ENCODE data around the gene SLC18A3.

The SLC18A3 gene

DNA sequence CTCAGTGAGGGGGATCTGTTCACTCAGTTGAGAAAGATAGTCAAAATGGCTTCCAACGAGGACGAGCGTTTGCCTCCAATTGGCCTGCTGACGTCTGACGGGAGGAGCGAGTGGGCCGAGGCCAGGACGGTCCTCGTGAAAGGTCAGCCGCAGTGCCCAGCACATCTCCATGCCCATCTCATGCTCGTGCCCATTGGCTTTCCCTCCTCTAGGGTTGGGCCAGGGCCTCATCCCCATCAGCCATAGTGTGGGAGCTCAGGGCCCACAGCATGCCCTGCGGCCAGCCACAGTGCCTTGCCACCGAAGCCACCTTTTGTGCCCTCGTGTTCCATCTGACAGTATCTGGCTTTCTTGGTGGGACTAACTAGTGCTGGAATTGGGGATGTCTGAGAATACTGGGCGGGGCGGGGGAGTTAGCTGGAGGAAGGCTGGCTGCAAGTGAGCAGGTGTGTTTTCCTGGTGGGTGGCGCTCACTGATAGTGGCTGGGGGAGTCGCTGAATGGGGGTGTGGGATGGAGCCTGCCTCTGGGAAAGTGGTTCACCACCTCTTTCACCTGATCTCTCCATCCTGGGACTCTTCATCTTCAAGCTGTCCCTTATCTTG is 17.6 kb downstream of the SLC18A3 start:
- no peak for DNase-seq (ENCODE audit: low spot score)

DNA sequence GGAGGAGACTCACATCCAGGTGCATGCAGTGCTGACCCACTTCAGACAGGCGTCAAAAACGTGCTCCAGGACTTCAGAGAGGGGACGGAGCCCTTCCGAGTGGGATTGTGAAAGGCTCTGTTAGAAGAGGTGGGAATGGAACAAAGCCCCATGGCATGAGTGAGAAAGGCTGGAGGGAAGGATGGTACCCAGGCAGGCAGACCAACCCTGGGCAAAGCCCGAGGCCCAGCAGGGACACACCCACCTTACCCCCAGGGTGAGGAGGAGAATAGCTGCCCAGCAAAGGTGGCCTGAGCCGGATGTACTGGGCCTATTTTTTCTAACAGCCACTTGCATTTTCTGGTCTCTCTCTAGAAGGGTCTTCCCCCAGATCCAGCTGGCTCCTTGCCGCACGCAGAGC is 18.5 kb downstream of the SLC18A3 start:
- no peak for DNase-seq (ENCODE audit: low spot score)

DNA sequence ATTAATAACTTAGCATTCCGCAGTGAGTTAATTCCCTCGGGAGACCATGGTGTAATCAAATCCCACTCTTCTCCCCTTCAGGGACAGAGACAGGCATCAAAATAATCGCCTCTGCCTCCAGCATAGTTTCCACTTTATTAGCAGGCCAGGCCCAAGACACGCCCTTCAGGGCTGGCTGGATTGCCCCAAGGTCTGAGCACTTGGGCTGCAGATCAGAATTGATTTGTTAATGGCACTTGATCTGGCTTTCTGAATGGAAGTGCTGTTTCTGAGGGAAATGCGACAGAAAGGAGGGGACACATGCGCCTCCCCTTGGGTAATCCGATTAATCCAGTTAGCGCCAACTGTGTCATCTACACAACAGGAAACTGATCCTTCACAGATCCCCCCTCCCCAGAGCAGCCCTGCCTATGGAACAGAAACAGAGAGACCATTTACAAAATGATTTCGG is 19.3 kb downstream of the SLC18A3 start:
- no peak for DNase-seq (ENCODE audit: low spot score)

DNA sequence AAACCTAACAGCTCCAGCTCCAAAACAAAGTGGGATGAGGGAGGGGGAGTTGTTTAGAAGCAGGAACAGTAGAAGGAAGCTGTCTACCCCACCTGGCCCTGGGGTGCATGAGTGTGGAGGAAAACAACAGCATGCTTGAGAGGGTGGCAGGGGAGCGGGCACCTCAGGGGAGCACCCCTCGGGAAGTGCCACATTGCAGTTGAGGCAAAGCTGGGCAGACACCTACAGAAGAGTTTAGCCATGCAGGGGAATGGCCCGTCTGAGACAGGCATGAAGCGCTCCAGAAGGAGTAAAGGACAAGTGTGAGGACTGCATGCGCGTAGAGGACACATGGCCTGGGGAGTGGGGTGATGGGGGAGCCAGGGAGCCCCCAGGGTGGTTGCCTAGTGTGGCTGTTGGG is 21.9 kb downstream of the SLC18A3 start:
- DNase-seq (ENCODE audit: low spot score) = no peak

DNA sequence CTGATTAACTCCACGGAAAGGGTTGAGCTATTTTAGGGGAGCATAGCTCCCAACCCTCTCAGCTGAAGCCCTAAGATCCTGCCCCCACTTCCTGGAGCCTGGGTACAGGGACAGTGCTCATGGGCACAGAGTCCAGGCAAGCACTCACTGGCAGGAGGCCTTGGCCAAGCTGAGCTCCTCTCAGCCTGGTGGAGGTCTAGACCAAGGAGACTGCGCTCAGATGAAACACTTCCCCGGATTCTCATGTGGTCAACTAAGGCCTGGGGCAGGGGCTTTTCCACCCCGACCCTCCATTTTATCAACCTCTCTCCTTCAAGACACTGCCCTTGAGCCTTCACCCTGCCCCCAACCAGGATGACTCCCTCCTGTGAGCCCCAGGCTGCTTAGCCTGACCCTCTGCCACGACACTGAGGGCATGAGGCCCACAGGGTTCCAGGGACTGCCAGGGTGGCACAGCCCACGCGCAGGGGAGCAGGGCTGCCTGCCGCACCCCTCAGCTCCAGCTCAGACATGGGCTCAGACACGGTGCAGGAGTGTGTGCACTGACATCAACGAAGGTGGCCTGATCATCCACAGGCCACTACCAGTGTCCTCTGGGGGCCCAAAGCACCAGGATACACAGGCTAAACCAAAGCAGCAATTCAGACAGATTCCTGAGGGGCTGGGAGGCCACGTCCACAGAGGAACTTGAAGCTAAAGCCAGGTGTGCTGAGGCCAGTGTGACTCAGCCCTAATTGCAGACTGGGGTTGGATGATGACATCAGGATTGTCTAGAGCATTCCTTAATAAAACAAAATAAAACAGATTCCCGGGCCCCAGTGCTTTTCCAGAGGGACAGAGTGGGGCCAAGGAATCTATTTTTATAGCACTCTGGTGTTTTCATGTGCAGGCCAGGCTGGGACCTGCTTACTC is 22.6 kb downstream of the SLC18A3 start:
- DNase-seq (ENCODE audit: low spot score) = no peak

DNA sequence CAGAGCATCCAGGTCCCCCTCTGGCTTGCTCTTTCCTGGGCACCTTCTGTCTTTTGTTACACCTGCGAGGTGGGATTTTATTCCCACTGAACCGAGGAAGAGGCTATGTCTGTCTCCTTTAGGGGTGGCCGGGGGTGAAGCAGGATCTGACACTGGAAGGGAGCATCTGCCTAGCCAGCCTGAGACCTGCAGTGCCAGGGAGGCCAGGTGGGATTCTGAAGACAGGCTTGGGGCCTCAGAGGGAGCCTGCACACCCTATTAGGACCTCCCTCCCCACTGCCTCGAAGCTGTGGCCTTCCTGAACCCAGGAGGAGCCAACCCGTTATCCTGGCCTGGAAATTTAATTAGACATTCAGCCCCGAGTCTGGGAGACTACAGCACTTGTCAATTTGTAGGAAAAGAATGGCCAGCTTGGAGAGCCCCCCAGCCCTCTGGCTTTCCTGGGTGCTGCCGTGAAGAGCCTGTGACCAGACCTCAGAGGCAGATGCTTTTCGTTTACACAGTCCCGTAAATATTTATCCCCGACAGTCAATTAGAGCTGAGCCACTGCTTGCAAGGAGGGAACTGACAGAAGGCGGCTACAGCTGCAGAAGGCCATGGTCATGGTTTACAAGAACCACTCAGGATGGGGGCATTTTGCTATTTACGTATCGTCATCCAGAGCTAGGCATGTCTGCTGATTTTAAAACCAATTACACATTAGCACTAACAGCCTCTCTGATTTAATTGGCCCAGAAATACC is 23.4 kb downstream of the SLC18A3 start:
- no peak for DNase-seq (ENCODE audit: low spot score)

DNA sequence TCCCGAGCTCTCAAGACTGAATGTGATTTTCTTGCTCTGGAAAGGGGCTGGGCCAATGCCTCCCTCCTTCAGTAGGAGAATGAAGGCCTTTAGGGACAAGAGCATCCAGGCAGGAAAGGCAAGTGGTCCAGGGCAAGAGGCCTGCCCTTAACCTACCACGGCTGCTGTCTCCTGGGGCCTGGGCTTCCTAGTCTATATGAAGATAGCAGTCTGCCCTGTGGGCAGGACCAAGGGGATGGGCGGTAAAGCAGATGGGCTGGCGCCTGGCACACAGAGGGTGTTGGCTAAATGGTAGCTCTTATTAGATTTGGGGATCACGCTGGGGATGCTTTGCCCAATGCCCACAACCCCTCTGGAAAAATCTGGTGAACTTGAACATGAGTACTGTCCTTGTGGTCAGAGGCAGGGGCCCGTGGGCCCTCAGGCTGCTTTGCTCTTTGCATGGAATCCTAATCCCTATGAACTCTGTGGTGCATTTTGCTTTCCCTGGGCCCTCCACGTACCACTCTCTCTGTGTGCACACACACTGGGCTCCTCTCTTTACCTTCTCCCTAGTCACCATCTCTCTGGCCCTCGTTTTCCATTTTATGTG is 24.1 kb downstream of the SLC18A3 start:
- no peak for DNase-seq (ENCODE audit: low spot score)

DNA sequence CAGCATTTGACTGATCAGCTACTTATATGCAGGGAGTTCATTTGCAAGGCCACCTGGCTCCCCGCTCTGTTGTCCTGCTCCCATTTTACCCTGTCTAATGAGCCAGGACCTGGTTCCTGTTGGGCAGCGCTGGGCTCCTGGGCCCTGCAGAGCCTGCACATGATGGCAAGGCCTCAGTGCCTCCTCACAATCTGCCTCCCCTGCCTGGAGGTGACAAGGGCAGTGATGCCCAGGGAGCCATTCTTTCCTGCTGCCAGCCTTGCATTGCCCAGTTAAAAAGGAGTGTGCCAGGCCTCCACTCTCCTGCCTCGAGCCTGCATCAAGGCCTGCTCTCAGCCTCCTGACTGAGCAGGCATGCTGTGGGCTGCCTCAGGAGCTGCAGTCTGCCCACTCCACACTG is 32.2 kb downstream of the SLC18A3 start:
- DNase-seq (ENCODE audit: low spot score) = no peak

DNA sequence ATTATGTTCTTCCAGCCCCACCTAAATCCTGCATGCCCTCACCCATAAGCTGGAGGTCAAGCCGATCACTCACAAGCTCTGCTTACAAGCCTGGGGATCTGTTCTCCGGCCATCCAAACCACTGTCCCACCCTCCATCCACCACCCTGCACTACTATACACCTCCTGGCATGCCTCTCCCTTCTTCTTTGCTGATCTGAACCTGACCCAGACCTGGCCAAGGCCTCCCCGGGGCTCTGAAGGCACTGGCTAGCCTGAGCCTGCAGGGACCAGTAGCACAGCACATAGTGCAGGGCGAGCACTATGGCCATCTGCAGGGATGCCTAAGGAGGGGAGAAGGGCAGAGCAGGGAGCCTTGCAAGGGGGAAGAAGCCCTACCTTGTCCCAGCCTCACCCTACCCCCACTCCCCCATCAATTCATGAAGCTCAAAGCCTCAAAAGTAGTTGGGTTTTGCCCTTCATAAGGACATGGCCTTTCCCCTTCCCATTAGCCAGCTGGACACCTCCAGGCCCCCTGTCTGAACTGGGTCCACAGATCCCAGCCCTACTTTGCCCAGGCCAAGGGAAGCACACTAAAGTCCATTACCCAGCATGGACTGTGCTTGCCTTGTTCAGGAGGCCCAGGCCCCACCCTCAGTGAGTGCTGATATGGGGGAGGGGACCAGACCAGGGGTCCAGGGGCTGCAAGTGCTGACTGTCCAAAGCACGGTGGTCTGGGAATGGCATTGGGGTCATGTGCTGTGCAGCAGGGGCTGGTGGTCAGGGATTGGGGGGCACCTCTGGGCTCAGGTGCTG is 33.3 kb downstream of the SLC18A3 start:
- DNase-seq (ENCODE audit: low spot score) = no peak

DNA sequence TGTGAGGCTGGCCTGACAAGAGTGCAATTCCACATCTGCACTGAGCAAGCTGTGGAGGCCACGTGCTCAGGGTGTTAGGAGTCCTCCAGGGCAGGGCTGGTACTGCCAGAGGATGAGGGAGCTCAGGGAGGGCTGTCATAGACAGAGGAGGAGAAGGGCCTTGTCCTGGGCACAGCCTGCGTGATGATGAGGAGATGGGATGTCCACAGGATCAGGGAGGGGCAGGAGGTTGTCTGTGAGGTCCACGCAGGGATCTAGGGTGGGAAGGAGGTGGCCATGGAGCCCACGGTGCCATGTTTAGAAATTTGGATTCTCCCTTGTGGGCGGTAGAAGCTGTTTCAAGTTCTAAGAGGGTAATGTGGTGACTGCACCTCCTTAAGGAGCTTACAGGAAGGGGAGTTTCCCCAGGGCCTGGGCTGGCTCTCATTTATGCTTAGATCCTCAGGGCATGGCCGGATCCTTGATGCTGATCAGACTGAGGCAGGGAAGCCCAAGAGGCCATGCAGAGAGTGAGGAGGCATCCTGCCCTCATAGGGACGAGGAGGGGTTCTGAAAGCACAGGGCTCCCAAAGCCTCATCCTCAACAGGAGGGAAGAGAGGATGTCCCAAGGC is 34.0 kb downstream of the SLC18A3 start:
- DNase-seq (ENCODE audit: low spot score) = no peak

DNA sequence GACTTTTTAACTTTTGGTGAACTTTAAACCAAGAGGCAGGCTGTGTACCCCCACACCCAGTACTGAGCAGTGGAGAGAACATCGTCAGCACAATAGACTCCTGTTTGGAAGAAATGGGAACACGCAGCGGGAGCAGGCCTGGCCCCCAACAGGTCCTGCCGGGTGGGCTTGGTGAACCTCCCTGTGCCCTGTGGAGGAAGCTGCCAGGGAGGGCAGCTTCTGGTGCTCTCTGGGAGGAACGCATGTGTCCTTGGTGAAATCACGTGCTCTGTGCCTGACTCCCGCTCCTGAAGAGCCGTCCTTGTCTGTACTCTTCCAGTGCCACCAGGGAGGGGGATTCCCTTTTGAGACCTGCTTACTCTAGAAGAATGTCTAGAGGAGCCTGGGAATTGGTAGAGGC is 35.3 kb downstream of the SLC18A3 start:
- DNase-seq (ENCODE audit: low spot score) = peak; percentile 19

DNA sequence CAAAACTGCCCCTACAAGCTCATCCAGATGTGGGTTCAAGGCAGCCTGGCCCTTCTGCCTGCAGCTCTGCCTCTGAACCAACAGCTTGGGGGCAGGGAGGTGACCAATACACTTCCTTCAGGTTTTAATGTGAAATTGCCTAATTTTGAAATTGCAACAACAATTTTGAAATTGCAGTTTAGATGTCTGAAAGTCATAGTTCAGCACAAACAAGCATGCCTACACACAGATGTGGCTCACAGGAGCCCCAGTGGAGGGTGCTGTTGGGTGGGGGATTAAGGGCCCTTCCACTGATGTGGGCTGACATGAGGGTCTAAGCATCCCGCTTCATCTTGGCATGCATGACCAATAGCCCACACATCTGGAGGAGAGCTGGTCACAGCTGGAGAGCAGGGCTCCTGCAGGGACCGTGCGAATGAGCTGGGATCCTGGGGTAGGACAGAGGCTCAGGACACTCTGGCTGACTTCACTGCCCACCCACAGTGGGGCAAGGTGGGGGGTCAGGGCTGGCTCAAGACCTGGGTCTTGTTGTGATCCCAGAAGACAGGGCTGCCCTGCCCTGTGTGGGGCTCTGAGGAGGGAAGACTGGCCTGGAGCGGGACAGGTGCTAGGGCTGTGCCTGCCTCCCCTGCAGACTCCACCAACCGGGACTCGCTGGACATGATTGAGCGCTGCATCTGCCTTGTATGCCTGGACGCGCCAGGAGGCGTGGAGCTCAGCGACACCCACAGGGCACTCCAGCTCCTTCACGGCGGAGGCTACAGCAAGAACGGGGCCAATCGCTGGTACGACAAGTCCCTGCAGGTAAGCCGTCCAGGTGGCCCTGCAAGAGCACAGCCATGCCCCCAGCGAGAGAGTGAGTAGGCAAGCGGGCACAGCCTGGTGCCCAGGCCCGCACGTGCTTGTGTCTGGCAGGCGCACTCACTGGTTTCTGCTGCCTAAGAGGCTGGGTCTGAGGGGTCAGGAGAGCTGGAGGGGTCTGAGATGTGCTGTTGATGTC is 36.1 kb downstream of the SLC18A3 start:
- peak; percentile 48 for DNase-seq (ENCODE audit: low spot score)

DNA sequence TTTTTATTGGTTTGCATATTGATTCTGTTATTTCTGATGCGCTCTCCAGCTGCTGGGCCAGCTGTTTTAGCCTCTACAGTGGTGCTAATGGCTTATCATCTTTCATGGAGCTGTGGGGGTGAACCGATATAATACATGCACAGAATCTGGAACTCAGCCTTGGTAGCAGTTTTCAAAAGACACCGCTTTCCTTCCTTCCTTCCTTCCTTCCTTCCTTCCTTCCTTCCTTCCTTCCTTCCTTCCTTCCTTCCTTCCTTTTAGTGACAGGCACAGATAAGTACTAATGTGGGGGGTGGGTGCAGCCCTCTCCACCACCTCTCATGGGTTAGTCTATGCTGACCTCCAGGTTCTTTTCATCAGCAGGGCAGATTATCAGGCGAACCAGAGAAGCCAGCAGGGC is 37.4 kb downstream of the SLC18A3 start:
- no peak for DNase-seq (ENCODE audit: low spot score)

DNA sequence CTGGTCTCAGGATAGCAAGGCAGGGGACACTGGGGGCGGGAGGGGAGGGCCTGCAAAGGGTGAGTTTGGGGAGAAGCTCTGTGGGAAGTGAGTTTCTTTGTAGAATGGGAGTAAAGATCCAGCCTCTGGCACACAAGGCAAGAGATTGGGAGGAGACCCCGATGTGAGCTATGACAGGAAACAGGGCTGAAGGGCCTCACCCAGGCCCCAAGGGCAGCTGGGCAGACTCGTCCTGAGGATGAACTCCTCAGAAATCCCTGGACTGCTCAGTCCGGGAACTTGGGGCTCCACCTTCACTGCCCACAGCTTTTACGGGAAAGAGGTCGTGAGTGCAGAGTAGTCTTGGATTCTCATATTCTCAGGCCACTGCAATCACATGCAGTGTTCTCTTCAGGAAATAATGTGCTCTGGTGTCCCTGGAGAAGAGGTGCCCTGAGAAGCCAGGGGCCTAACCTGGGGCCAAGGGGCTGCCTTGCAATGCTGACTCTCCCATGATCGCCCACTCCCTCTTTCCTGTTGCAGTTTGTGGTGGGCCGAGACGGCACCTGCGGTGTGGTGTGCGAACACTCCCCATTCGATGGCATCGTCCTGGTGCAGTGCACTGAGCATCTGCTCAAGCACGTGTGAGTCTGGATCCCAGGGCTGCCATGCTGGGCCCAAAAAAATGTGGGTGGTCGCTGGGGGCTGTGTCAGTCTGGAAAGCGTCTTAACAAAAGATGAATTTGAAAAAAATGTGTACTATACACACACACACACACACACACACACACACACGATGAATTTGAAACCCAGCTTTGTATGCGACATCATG is 38.1 kb downstream of the SLC18A3 start:
- peak; percentile 33 for DNase-seq (ENCODE audit: low spot score)

DNA sequence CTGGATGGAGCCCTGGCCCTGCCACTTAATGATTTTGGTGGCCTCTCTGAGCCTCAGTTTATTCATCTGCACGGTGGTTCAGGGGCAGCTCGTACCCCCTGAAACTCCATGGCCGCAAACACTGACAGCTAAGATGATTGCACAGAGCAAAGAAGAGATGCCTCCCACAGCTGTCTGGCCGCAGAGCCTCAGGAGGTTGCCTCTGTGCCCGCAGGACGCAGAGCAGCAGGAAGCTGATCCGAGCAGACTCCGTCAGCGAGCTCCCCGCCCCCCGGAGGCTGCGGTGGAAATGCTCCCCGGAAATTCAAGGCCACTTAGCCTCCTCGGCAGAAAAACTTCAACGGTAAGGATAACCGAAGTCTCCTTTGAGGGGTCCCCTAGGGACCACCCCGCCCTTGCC is 39.2 kb downstream of the SLC18A3 start:
- DNase-seq (ENCODE audit: low spot score) = no peak

DNA sequence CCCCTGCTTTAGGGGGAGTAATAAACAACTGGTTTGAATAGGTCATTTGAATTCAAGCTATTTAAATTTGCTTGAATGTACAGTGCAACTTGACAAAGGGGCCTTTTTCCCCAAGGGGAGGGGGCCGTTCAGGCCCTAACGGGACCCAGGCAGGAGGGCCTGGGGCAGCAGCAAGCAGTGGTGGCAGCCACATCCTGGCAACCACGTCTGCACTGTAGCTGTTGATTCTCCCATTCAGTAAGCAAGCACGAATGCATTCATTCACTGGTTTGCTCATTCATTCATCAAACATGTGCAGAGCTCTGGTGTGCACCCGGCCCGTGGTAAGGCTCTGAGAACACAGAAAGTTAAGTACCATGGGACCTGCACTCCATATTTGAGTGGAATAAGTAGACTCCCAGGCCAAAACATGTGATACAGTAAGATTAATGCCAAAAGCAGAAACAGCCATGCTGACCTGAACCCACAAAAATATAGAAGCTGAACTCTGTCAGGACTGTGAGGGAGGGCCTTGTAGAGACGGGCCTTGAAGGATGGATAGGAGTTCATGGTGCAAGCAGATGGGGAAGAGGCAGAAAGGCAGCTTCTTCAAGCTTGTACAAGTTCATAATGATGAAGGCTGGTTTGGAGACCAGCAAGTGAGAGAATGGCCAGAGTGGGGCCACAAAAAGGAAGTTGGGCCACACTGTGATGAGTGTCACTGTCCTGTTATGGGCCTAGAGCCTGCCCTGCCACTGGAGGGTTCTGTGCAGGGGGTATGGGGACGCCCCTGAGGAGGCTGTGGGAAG is 40.0 kb downstream of the SLC18A3 start:
- DNase-seq (ENCODE audit: low spot score) = peak; percentile 19

DNA sequence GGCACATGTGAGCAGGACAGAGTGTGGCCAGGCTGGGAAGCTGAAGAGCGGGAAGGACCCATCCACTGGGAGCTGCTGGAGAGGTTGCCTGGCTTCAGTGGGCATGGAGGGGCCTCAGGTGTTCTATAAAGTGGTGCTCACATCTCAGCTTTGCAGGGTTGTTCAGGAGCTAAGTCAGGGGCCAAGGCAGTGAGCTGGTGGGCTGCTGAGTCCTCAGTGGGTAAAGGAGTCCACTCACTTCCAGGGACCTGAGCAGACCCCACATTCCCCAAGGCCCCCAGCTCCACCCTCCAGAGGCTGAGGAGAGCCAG is 40.6 kb downstream of the SLC18A3 start:
- DNase-seq (ENCODE audit: low spot score) = peak; percentile 27

DNA sequence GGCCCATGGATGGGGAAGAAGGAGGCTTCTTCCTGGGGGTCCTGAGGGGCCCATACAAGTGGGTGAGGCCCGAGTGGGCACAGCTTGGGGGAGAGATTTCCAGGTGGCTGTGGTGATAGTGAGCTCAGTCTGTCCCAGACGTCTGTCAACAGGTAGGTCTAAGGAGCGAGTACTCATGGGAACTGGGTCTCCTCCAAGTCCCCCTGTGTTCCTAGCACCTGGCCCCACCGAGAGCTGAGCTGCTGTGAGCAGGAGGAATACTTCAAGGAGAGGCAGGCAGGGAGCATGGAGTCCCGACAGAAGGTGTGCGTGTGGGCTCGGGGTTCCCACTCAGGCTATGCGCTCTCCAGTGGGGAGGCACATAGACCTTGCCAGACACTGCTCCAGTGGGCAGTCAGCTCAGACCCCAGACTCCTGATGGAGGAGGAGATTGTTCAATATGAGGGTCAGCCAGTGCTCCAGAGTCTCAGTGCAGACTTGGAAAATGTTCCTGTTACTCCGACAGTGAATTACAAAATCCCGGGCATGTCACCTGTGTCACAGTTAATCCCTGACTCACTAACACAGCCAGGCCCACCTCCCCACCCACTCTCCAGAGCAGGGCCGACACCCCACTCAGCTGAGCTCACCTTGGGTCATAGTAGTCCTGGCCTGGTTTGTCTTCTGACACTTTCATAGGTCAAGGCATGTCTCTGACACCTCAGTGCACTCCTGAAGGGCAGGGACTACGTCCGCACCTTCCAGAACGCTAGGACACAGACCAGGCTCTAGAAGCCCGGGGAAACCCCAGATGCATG is 41.1 kb downstream of the SLC18A3 start:
- peak; percentile 31 for DNase-seq (ENCODE audit: low spot score)

Data from ecto neural progenitor cell (in vitro differentiated cells).